CD4-positive, alpha-beta T cell treated with Interferon gamma for 1 hour (primary cell): ENCODE results near the gene CISD3.

Experiments used
- DNase-seq: peaks from one replicate; pipeline ENCODE4 v3.0.0-alpha.2; 2020

The CISD3 gene

GRCh38 chr17:38729886-38730525, at the start of gene CISD3:
Gene CISD3, plus strand, starts transcription at chr17:38730341. Its CDS starts 18 bp downstream, at chr17:38730359.
- DNase-seq = peak; percentile 89

GRCh38 chr17:38681096-38681495, 49.0 kb upstream of the CISD3 start:
- no peak for DNase-seq

- DNase-seq = peak; percentile 31
Measured at GRCh38 chr17:38685491-38685890, 44.6 kb upstream of the CISD3 start.

- no peak for DNase-seq
Measured at GRCh38 chr17:38687286-38687685, 42.9 kb upstream of the CISD3 start.

DNA sequence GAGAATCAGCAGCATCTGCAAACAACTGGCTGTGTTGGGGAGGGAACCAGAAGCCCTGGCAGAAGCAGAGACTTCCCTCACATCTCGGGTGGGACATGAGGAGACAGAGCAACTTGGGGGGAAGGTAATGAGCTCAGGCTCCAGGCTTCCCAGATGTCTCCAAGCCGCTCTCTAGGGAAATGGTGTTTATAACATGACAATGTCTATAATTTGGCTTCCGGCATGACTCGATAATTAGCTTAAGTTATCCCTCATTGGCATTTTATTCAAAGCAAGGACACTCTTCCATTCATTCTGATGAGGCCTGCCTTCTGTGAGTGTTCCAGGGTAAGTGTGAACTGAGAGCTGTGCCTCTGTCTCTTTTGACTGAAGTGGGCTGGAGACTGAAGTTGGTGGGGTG, 39.8 kb upstream of the CISD3 start:
- DNase-seq = no peak

GRCh38 chr17:38691154-38691553, 39.0 kb upstream of the CISD3 start:
- DNase-seq = no peak

GRCh38 chr17:38693700-38694329, 36.3 kb upstream of the CISD3 start:
- no peak for DNase-seq

DNA sequence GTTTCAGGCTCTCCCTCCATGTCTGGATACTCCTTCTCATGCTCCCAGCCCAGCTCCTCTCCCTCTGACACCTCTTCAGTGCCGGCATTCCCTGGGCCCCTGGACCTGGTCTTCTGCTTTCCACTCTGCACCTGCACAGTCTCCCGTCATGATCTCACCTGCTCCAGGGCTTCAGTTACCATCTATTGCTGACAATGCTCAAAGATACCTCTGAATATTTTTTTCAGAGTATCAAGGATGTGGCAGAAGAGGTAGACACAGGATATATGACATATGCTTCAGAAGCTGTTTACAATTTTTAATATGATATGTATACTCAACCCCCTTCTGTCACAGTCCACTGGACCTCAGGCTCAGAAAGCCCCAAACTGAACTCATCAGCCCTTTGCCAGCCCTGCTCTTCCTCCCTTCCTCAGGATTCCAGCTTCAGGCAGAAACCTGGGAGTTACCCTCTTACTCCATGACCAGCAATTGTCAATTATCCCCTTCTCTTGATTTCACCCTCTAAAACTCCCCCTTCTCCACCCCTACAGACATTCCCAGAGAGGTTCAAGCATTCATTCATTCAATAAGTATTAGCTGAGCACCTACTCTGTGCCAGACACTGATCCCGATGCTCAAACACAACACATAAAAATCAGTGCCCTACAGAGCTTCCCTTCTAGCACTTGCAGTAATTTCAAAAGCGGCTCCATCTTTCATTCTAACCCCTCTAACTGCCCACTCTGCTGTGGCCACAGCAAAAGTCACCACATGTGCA, 32.9 kb upstream of the CISD3 start:
- DNase-seq = no peak

- no peak for DNase-seq
Measured at GRCh38 chr17:38698760-38699159, 31.4 kb upstream of the CISD3 start.

DNA sequence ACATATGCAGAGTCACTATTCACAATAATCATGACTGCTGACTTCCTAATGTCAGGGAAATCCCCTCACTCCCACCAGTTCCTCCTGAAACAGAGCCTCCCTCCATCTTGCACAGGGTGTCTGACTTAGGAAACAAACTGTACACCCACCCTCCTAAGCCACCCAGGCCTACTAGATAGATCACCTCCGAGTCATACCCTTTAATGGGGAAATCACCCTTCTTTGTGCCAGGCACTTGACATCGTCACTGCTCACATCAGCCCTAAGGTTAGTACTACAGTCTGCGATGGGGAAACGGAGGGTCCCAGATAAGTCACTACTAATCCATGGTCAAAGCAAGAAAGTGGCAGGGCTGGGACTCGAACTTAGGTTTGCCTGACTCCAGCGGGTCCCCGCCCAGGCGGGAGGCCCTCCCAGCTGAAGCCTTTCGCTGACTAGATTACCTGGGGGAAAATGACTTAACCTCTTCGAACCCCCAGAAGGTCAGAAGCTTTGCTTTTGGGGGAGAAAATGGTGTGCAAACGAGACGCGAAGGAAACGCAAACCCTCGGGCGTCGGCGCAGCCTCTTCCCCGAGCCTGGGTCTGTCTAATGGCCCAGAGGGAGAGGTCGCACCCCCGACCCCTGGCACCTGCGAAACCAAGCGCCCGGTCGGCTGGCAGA, 28.5 kb upstream of the CISD3 start:
- peak; percentile 80 for DNase-seq

DNA sequence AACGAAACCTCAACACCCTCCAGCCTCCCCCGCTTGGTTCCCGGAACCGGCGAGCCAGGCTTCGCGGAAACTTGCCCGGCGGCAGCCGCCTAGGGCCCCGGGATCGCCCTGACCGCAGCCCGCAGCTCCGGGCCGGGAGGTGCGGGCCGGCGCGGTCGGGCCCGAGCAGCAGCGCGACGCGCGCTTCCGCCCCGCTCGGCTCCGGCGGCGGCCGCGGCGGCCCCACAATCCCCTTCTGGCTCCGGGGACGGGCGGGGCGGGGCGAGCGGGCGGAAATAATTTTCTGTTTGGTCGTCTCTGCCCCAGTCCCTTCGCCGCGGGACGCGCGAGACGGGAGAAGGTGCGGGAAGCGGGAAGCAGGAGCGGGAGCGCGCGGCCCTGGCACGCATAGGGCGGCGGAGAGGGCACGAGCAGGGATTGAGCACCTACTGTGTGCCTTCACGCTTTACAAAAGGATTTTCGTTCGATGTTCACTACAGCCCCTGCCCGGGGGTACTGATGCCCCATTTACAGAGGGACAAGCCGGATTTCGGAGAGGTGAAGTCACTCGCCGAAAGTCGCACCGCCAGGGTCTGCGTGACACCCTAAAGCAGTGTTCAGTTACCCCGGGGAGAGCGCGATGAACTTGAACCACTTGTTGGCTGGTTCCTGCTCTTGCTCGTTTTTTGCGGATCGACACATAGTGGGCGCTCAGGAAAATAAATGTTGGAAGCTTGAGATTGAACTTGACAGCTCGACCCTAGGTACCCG, 27.8 kb upstream of the CISD3 start:
- peak; percentile 79 for DNase-seq

DNA sequence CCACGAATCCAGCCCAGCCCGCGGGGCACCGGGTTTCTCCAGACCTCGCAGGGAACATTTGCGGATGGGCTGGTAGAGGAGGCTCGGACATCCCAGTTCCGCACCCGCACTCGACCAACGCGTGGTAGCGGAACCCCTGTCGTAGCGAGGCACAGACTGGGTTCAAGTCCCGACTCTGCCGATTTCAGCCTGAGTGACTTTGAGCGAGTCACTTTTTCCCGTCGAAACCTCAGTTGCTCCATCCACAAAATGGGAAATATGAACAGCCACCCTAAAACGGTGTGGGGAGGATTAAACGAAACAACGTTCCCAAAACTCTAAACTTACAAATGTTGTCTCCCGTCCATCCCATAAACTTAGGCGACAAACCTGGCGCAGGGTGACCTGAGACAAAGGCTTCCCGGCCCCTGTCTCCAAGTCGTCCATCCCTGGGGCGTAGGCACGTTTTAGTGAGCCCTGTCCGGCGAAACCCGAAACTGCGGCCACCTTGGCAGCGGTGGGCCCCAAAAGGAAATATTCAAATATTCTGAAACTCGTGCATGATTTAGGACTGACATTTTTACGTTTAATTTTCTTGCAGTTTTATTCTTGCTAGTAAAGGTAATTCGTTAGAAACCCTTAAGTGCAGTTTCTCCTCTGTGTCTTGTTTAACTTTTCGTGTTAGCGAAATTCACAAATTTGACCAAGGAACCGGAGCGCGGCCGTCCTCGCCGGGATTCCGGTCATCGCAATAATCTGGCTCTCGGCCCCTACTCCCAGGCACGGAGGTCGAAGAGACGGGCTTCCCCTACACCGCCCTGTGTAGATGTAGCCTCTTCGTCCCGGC, 27.0 kb upstream of the CISD3 start:
- no peak for DNase-seq

- peak; percentile 75 for DNase-seq
Measured at GRCh38 chr17:38703742-38704605, 26.2 kb upstream of the CISD3 start.

DNA sequence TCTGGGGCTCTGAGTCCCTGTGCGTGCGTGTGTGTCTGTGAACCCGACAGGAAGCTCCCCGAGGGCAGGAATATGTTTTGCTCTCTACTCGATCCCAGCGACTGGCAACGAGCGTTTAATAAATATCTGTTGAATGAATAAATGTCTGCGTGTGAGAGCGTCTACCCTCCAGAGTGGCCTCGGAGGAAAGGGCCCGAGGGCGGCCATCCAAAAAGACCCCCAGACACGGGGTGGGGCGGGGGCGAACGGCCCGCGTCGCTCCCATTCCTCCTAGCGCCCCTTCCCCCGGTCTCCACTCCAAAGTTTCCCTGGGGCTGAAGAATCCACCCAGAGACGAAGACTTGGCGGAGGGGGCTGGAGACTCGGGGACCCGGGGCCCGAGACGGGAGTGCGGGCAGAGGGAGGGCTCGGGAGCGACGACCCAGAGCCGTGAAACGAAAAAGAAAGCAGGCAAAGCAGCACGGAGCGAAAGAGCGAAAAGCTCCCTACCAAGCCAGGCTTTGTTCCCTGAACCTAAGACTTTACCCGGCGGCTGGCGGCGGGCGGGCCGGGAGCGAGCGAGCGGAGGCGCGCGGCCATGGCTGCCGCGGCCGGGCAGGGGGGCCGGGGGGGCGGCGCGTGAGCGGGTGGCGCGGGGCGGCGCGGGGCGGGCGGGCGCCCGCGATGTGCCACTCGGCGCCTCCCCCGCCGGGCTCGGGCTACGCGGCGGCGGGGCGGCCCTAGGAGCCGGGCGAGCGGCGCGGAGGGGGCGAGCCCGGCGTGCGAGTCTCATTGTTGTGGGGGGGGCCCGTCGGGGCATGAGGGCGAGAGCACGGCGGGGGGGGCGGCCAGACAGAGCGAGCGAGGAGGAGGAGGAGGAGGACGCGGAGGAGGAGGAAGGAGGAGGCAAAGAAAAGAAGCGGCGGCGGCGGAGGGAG, 25.3 kb upstream of the CISD3 start, which contains the start of gene MLLT6:
TSS of gene MLLT6 (plus strand) at position 668 of the 917 bp plus-strand sequence. CDS start 360 bp downstream, outside the sequence.
- peak; percentile 81 for DNase-seq

GRCh38 chr17:38705523-38705802, 24.7 kb upstream of the CISD3 start:
- DNase-seq = no peak

GRCh38 chr17:38705803-38706504, 24.2 kb upstream of the CISD3 start:
- no peak for DNase-seq

DNA sequence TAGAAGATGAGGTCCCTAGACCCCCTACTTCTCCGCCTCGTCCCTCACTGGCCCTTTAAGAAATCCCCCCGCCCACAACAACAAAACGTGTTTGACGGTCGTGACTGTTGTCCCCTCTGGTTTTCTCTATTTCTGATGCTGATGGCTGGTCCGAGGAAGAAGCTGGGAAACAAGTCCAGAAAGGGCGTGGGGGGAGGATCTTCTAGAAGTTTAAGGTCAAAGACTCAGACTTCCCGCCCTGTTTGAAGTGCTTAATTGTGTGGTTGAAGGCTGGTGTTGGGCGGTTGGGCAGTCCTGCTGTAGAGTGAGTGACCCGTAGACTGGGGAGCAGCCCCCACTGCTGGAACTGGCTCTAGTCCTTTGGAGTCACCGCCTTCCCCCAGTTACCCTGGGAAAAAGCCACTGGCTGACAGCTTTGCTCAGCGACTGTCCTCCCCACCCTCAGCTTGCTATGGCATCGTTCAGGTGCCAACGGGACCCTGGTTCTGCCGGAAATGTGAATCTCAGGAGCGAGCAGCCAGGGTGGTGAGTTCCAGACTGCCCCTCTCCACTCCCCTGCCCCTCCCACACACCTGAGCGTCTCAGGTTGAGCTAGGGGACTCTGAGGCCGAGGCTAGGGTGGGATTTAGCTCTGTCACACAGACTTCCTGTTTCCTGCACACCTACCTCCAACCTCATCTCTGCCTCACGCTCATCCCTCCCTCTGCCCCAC, 23.5 kb upstream of the CISD3 start:
- DNase-seq = no peak

DNA sequence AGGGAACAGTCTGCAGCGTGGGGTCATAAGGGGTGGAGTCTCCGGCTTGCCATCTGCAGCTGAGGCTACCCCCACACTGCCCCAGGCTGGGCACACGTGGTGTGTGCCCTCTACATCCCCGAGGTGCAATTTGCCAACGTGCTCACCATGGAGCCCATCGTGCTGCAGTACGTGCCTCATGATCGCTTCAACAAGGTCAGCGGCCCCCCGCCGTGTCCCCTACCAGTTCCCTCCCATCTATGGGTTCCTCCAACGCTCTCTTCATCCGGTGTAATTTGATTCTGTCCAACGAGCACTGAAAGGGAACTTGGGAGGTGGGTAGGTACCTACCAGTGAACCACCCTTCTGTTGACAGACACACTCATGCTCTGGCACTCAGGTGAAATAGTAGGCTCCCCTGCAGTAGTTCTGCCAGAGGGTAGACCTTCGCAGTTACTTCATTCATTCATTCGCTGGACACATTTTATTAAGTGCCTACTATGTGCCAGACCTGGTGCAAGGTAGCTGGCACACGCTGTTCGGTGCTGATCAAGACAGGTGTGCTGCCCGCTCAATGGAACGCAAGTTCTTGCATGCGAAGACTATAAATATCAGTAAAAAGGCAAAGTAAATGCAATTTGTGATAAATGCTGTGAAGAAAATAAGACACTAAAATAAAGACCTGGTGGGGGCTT, 22.3 kb upstream of the CISD3 start:
- DNase-seq = no peak
